ENCODE data around the gene BRSK2.

DNA sequence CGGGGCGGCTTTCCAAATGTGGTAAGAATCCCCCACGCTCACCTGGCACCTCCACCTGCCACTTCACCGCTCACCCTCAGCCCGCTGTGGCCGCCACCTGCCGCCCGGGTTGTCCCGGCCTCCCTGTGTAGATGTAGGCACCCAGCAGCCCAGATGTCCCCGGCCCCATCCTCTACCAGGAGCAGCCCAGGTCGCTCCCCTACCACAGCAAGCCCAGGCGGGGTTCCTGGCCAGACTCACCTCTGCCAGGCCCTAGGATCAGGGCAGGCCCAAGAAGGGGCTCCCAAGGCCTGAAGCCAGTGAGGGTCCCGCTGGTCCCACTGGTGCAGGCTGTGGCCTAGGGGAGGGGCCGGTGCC lies 69.5 kb downstream of the BRSK2 start:
- TF ChIP-seq CTCF (IDR thresholded peaks at IDR 0.05) (no peak), POLR2A (IDR thresholded peaks at IDR 0.05) (no peak), POLR2AphosphoS5 (IDR thresholded peaks at IDR 0.05) (no peak)

Measured in breast epithelium (tissue), 3 donors.